ENCODE measurements around the gene IL36G. TPM values are rescaled to one million over a fixed set of nuclear protein-coding genes. Genes with fewer than 3 reads are reported as not detected.

Gene IL36G
- polyA plus RNA-seq, 3 donors = 0.23 to 0.76 TPM; not detected in 1

DNA sequence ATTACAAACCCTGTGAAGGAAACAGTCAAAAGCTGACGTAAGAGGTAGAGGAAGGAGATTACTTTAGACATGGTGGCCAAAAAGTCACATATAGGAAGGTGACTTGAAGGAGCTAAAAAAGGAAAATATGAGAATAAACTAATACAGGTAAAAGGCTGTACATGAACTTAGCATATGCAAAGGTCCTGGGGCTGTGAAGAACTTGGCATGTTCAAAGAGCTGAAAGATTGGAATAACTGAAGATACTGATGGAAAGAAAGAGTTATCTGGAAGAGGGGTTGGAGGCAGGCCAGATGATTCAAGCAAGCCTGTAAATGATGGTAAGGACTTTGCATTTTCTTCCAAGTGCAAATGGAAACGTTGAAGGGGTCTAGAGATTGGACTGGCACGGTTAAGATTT lies 40.7 kb downstream of the IL36G start:
- DNase-seq = no peak

DNA sequence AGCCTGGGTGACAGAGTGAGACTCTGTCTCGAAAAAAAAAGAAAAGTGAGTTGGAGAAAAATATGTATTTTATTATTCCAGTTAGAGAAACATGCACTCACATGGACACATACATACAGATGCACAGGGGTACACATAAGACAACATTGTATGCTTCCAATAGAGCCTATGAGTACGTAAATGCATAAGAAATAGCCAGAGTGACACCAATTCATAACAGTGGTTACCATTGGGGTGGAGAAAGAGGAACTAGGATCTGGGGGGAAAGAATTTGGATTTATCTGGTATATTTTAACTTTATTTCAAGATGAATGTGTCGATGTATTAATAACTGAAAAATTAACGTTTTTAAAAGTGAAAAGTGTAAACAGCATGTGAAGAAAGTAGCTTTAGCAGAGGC lies 43.5 kb downstream of the IL36G start:
- DNase-seq = no peak

DNA sequence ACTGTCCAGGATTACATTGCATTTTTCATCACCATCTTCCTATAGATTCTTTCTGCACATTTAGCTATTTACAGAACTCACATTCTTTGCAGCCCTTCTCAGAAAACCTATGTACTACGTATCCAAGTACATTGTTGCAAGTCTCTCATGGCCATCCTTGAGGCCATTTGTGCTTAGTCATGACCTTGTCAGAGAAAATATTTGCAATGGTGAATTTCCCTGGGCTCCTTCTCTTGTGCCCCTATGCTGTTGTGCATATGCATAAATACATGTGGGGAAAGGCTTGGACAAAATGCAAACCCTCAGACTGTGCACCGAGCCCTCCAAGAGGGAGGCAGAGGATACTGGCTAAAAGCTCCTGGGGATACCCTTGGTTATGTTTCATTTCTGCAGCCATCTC lies 47.0 kb downstream of the IL36G start:
- no peak for DNase-seq

DNA sequence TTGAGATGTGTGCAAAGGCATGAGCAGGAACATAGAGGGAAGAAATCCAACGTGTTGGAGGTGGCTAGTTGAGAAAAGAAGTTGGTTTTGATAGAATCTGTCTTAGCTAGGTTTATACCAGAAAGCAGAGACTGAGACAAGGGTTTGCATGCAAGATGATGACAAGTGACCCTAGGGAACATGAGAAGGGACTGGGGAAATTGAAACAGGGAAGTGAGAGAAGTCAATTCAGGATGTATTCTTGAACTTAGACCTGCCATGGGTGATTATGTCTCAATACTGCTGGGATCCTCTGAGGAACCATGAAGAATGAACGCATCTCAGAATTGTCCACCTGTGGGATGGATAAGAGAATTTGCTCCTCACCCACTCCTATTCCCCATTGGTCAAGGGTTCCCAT lies 47.9 kb downstream of the IL36G start:
- no peak for DNase-seq

DNA sequence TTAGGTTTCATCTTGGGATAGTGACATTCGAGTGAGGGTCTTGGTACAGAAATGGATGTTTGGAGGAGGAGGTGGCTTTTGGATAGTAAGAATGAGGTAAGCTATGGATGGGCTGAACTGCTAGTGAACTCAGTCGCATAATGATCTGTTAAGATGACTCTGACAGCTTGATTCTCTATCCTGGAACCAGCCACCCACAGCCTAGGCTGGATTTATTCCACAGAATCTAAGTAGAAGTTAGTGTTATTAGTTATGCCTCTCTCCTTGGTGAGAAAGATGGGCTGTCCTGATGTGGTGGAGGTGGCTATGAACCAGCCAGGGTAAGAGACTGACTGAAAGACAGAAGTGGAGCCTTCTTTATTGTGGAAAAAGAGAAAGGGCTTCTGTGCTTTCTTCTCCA lies 49.9 kb downstream of the IL36G start:
- no peak for DNase-seq

DNA sequence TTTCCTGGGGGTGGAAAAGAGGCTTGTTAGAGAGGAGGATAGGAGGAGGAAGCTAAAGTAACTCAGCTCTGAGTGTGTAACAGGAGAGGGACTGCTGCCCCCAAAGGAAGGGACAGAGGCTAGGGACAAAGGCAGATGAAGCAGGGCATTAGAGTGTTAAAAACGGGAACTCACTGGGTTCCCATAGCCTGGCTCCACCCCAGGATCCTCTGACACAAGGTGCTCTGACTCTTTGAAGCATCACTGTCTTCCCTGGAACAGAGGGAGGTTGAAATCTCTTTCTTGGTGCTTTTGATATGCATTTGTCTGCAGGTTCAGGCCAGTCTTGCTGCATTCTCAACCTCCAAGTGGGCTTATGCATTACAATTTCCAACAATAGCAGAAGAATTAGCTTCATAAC lies 50.3 kb downstream of the IL36G start:
- DNase-seq = no peak

DNA sequence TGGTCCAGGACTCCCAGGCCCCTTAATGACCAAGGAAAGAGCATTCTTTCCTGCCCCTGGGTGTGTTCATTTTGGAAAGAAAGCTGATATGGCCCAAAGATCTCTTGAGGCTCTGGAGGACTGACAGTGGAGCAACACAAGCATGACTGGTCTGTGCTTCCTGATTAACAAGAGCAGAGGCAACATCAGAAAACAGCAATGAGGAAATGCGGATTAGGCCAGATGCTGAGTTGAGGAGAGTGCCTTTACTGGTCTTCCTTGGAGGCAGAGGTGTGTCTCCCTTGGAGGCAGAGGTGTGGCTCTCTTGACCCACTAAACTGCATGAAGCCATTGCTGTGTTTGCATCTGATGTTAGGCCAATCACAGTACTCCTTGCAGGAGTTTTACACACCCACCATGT lies 54.9 kb downstream of the IL36G start:
- no peak for DNase-seq

DNA sequence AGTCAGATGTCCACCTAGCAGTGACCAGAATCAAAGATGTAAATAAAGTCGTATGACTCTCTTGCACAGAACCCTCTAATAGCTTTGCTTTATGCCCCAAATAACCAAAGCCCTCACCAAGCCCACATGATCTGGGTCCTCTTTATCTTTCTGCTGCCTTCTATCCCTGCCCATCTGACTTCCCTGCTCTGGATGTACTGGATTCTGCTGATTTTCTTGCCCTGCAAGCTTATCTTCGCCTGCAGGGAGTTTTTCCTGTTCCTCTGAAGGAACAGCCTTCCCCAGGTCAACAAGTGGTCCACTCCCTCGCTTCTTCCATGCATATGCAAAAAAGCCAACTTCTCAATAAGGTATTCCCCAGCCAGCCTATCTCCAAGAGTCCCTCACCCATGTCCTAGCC lies 56.2 kb downstream of the IL36G start:
- DNase-seq = no peak

Other genes with a start within 250 kb of the IL36G start
- gene CKAP2L, start 213.4 kb upstream of the IL36G start, polyA plus RNA-seq (ENCODE audit: insufficient read length in 3 of 3) = 10 to 100 TPM; 12.4 to 14.8 (median 12.9) TPM
- under 1 TPM in 2 of 3 donors, not detected in 1; 0.07 to 0.13 TPM for gene IL1A, start 193.5 kb upstream of the IL36G start, polyA plus RNA-seq (ENCODE audit: insufficient read length in 3 of 3)
- gene IL1B, start 141.2 kb upstream of the IL36G start, polyA plus RNA-seq (ENCODE audit: insufficient read length in 3 of 3) = under 1 TPM; 0.27 to 0.67 (median 0.47) TPM
- not detected for gene IL37, start 66.8 kb upstream of the IL36G start, polyA plus RNA-seq (ENCODE audit: insufficient read length in 3 of 3)
- gene IL36A, start 27.5 kb downstream of the IL36G start, polyA plus RNA-seq (ENCODE audit: insufficient read length in 3 of 3) = not detected
- not detected for gene IL36B, start 74.9 kb downstream of the IL36G start, polyA plus RNA-seq (ENCODE audit: insufficient read length in 3 of 3)
- gene IL36RN, start 81.2 kb downstream of the IL36G start, polyA plus RNA-seq (ENCODE audit: insufficient read length in 3 of 3) = not detected
- gene IL1F10, start 90.0 kb downstream of the IL36G start, polyA plus RNA-seq (ENCODE audit: insufficient read length in 3 of 3) = not detected
- gene IL1RN, start 149.6 kb downstream of the IL36G start, polyA plus RNA-seq (ENCODE audit: insufficient read length in 3 of 3) = 1 to 10 TPM; 2.7 to 3.0 (median 2.9) TPM
- gene PSD4, start 196.0 kb downstream of the IL36G start, polyA plus RNA-seq (ENCODE audit: insufficient read length in 3 of 3) = 10 to 100 TPM; 11.2 to 14.1 (median 12.0) TPM

Measured in renal pelvis (tissue), 4 donors.